Measurements from ENCODE around the gene TCF12.

DNA sequence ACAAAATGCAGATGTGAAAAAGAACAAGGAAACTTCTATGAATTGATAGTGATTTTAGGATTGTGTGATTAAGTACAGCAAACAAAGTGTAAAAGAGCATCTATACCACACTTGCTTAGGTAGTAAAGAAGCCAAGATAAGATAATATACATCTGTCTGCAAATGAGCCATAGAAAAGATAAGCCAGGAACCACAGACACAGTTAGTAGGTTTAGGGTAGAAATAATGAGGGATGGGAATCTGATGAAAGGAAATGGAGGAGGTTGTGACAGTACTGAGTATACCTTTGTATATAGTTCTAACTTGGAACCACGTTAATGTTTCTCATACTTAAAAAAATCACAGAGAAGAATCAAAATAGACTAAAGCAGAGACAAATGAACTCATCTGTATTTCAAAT lies 54.0 kb downstream of the TCF12 start:
- TF ChIP-seq YY1 (IDR thresholded peaks at IDR 0.05; ENCODE audit: insufficient read depth, insufficient read length) = no peak
- no peak for TF ChIP-seq SUZ12 (IDR thresholded peaks at IDR 0.05; ENCODE audit: extremely low read depth, insufficient read depth, insufficient read length)
